Measurements from ENCODE around the gene HLA-DOA.

DNA sequence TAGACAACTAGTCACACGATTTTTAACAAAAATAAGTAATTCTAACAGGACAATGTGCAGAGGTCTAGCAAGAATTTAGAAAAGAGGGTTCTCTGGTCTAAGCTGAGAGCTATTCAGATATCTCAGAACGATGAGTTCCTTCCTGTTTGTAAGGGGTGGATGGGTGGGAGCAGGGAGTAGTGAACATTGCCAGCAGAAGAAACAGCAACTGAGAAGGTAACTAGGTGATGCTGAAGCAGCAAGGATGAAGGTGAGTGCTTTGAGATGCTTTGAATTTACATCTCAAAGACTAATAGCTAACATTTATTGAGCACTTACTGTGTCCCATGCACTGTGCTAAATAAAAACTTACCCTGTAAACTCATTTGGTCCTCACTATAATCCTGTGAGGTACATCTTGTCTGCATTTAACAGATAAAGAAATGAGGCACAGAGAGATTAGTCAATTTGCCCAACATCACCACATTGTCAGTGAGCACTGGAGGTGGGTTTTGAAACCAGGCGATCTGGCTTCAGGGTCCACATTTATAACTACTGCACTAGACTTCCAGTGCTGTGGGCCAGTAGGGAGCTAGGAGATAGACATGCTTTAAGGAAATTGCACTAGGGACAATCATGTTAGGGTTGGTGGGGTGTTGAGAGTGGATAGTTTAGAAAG, 25.3 kb downstream of the HLA-DOA start:
- TF ChIP-seq, protein P1, sequence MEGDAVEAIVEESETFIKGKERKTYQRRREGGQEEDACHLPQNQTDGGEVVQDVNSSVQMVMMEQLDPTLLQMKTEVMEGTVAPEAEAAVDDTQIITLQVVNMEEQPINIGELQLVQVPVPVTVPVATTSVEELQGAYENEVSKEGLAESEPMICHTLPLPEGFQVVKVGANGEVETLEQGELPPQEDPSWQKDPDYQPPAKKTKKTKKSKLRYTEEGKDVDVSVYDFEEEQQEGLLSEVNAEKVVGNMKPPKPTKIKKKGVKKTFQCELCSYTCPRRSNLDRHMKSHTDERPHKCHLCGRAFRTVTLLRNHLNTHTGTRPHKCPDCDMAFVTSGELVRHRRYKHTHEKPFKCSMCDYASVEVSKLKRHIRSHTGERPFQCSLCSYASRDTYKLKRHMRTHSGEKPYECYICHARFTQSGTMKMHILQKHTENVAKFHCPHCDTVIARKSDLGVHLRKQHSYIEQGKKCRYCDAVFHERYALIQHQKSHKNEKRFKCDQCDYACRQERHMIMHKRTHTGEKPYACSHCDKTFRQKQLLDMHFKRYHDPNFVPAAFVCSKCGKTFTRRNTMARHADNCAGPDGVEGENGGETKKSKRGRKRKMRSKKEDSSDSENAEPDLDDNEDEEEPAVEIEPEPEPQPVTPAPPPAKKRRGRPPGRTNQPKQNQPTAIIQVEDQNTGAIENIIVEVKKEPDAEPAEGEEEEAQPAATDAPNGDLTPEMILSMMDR (IDR thresholded peaks at IDR 0.05; ENCODE audit: low read depth, low read length), result no peak
- no peak for TF ChIP-seq EZH2phosphoT487 (IDR thresholded peaks at IDR 0.05; ENCODE audit: low read depth)
